T-helper 2 cell (primary cell): ENCODE data around the gene CTAG1B.
"Not testable (repeated sequence)": the region's sequence is repeated elsewhere in the genome, so short reads cannot be mapped to it uniquely, and the experiment has no call there.

Experiments
- DNase-seq, 5 experiments: peaks; one replicate each; pipeline versions ENCODE4 v3.0.0 to v3.0.0-alpha.2; 2012 to 2022

The CTAG1B gene

GRCh38 chrX:154582994-154583393, 36.1 kb downstream of the CTAG1B start:
- not testable (repeated sequence) for DNase-seq

GRCh38 chrX:154575076-154575475, 44.0 kb downstream of the CTAG1B start:
- not testable (repeated sequence) for DNase-seq

GRCh38 chrX:154573061-154573460, 46.0 kb downstream of the CTAG1B start:
- DNase-seq = not testable (repeated sequence)

GRCh38 chrX:154570361-154570760, 48.7 kb downstream of the CTAG1B start:
- DNase-seq = not testable (repeated sequence)
